ENCODE data around the gene MIXL1. TPM values are rescaled to one million over a fixed set of nuclear protein-coding genes. Genes with fewer than 3 reads are reported as not detected.
"Not testable (repeated sequence)": the region's sequence is repeated elsewhere in the genome, so short reads cannot be mapped to it uniquely, and the experiment has no call there.

The MIXL1 gene
- total RNA-seq, 1 experiment from 2014 or later = 20.8 TPM

- H3K4me1 ChIP-seq (ENCODE audit: low read length) = peaks cover 67% of the 10 kb centered on the region
- peak overlapping the region; percentile 32 for H3K4me3 ChIP-seq (ENCODE audit: low read length)
- H3K9me3 ChIP-seq (ENCODE audit: low read length) = no peaks in the 10 kb centered on the region
- peak overlapping the region; percentile 55 for H3K9ac ChIP-seq (ENCODE audit: low read length)
- H3K27me3 ChIP-seq (ENCODE audit: low read length) = no peaks in the 10 kb centered on the region
- peak overlapping the region; percentile 80 for H3K4me2 ChIP-seq (ENCODE audit: low read depth, low read length, poor library complexity, severe bottlenecking)
- peak; percentile 89 for DNase-seq
- peaks cover 9% of the 10 kb centered on the region for H3K79me2 ChIP-seq (ENCODE audit: low read length)
- H3K36me3 ChIP-seq (ENCODE audit: insufficient read depth, low read length) = no peaks in the 10 kb centered on the region
- no peaks in the 10 kb centered on the region for H4K20me1 ChIP-seq (ENCODE audit: insufficient read depth, low read depth, low read length)
- no peak overlapping the region for H2AFZ ChIP-seq (ENCODE audit: low read length)
- peak overlapping the region; percentile 99 for H3K27ac ChIP-seq (ENCODE audit: low read length)
- no peaks in the 10 kb centered on the region for H3K9me2 ChIP-seq (replicated peaks; ENCODE audit: insufficient read depth, low read length)
Measured at GRCh38 chr1:226248091-226248490, 24.6 kb downstream of the MIXL1 start.

- Histone ChIP-seq H3K4me3 (ENCODE audit: low read length) (peak overlapping the region; percentile 32; the same call in 1 of the 2 replicates), H3K36me3 (ENCODE audit: insufficient read depth, low read length) (no peaks in the 10 kb centered on the region), H4K20me1 (ENCODE audit: insufficient read depth, low read depth, low read length) (no peaks in the 10 kb centered on the region), H3K27ac (ENCODE audit: low read length) (peak overlapping the region; percentile 99), H3K9me2 (replicated peaks; ENCODE audit: insufficient read depth, low read length) (no peaks in the 10 kb centered on the region), H3K27me3 (ENCODE audit: low read length) (no peaks in the 10 kb centered on the region), H3K79me2 (ENCODE audit: low read length) (peaks cover 9% of the 10 kb centered on the region), H3K9me3 (ENCODE audit: low read length) (no peaks in the 10 kb centered on the region), H3K9ac (ENCODE audit: low read length) (peak overlapping the region; percentile 55), H3K4me1 (ENCODE audit: low read length) (peaks cover 65% of the 10 kb centered on the region), H2AFZ (ENCODE audit: low read length) (no peak overlapping the region), H3K4me2 (ENCODE audit: low read depth, low read length, poor library complexity, severe bottlenecking) (peak overlapping the region; percentile 80)
- no peak for DNase-seq
Measured at GRCh38 chr1:226248796-226249195, 25.3 kb downstream of the MIXL1 start.

GRCh38 chr1:226250511-226250910 is 27.0 kb downstream of the MIXL1 start:
- H3K27me3 ChIP-seq (ENCODE audit: low read length) = no peaks in the 10 kb centered on the region
- H3K36me3 ChIP-seq (ENCODE audit: insufficient read depth, low read length) = peaks cover 3% of the 10 kb centered on the region; the same call in 1 of the 2 replicates
- H3K9ac ChIP-seq (ENCODE audit: low read length) = peak overlapping the region; percentile 29; the same call in 1 of the 2 replicates
- H2AFZ ChIP-seq (ENCODE audit: low read length) = no peak overlapping the region
- no peaks in the 10 kb centered on the region for H3K9me3 ChIP-seq (ENCODE audit: low read length)
- H3K9me2 ChIP-seq (replicated peaks; ENCODE audit: insufficient read depth, low read length) = no peaks in the 10 kb centered on the region
- H3K4me2 ChIP-seq (ENCODE audit: low read depth, low read length, poor library complexity, severe bottlenecking) = peak overlapping the region; percentile 80
- peak overlapping the region; percentile 99 for H3K27ac ChIP-seq (ENCODE audit: low read length)
- H4K20me1 ChIP-seq (ENCODE audit: insufficient read depth, low read depth, low read length) = no peaks in the 10 kb centered on the region
- peak overlapping the region; percentile 32 for H3K4me3 ChIP-seq (ENCODE audit: low read length)
- peak; percentile 92 for DNase-seq
- peaks cover 66% of the 10 kb centered on the region for H3K4me1 ChIP-seq (ENCODE audit: low read length)
- peaks cover 13% of the 10 kb centered on the region for H3K79me2 ChIP-seq (ENCODE audit: low read length)

DNA sequence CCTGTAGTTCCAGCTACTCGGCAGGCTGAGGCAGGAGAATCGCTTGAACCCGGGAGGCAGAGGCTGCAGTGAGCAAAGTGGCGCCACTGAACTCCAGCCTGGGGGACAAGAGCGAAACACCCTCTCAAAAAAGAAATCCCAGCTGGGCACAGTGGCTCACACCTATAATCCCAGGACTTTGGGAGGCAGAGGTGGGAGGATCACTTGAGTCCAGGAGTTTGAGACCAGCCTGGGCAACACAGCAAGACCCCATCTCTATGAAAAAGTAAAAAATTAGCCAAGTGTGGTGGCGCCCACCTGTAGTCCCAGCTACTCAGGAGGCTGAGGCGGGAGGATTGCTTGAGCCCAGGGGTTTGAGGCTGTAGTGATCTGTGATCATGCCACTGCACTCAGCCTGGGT is 29.4 kb downstream of the MIXL1 start:
- peaks cover 56% of the 10 kb centered on the region for H3K4me1 ChIP-seq (ENCODE audit: low read length)
- not testable (repeated sequence) for H4K20me1 ChIP-seq (ENCODE audit: insufficient read depth, low read depth, low read length); H3K9ac ChIP-seq (ENCODE audit: low read length); H3K9me2 ChIP-seq (replicated peaks; ENCODE audit: insufficient read depth, low read length); H3K4me2 ChIP-seq (ENCODE audit: low read depth, low read length, poor library complexity, severe bottlenecking); H3K4me3 ChIP-seq (ENCODE audit: low read length); H3K36me3 ChIP-seq (ENCODE audit: insufficient read depth, low read length); H3K27me3 ChIP-seq (ENCODE audit: low read length); H3K9me3 ChIP-seq (ENCODE audit: low read length); H3K27ac ChIP-seq (ENCODE audit: low read length); H2AFZ ChIP-seq (ENCODE audit: low read length); DNase-seq
- peaks cover 17% of the 10 kb centered on the region for H3K79me2 ChIP-seq (ENCODE audit: low read length)

- Histone ChIP-seq H3K4me2 (ENCODE audit: low read depth, low read length, poor library complexity, severe bottlenecking) (no peak overlapping the region), H3K9ac (ENCODE audit: low read length) (no peak overlapping the region), H3K9me2 (replicated peaks; ENCODE audit: insufficient read depth, low read length) (no peaks in the 10 kb centered on the region), H3K4me3 (ENCODE audit: low read length) (no peak overlapping the region), H2AFZ (ENCODE audit: low read length) (no peak overlapping the region), H3K27me3 (ENCODE audit: low read length) (no peaks in the 10 kb centered on the region), H3K4me1 (ENCODE audit: low read length) (peaks cover 45% of the 10 kb centered on the region), H3K27ac (ENCODE audit: low read length) (no peak overlapping the region), H3K9me3 (ENCODE audit: low read length) (no peaks in the 10 kb centered on the region), H4K20me1 (ENCODE audit: insufficient read depth, low read depth, low read length) (no peaks in the 10 kb centered on the region), H3K79me2 (ENCODE audit: low read length) (peaks cover 17% of the 10 kb centered on the region), H3K36me3 (ENCODE audit: insufficient read depth, low read length) (peaks cover 9% of the 10 kb centered on the region; the same call in 1 of the 2 replicates)
- DNase-seq = no peak
Measured at GRCh38 chr1:226253933-226254332, 30.5 kb downstream of the MIXL1 start.

- H3K9me3 ChIP-seq (ENCODE audit: low read length) = no peaks in the 10 kb centered on the region
- H2AFZ ChIP-seq (ENCODE audit: low read length) = 0 out of 2 replicates have a peak overlapping the region, but pooled peaks have one; percentile 11
- peak overlapping the region; percentile 76 for H3K27ac ChIP-seq (ENCODE audit: low read length)
- H3K79me2 ChIP-seq (ENCODE audit: low read length) = peaks cover 21% of the 10 kb centered on the region
- H3K27me3 ChIP-seq (ENCODE audit: low read length) = no peaks in the 10 kb centered on the region
- no peaks in the 10 kb centered on the region for H3K9me2 ChIP-seq (replicated peaks; ENCODE audit: insufficient read depth, low read length)
- no peak overlapping the region for H3K4me2 ChIP-seq (ENCODE audit: low read depth, low read length, poor library complexity, severe bottlenecking)
- no peak for DNase-seq
- no peak overlapping the region for H3K4me3 ChIP-seq (ENCODE audit: low read length)
- no peaks in the 10 kb centered on the region for H4K20me1 ChIP-seq (ENCODE audit: insufficient read depth, low read depth, low read length)
- peaks cover 22% of the 10 kb centered on the region for H3K36me3 ChIP-seq (ENCODE audit: insufficient read depth, low read length)
- 0 out of 2 replicates have a peak overlapping the region, but pooled peaks have one; percentile 24 for H3K9ac ChIP-seq (ENCODE audit: low read length)
- H3K4me1 ChIP-seq (ENCODE audit: low read length) = peaks cover 31% of the 10 kb centered on the region
Measured at GRCh38 chr1:226255380-226255779, 31.9 kb downstream of the MIXL1 start.

DNA sequence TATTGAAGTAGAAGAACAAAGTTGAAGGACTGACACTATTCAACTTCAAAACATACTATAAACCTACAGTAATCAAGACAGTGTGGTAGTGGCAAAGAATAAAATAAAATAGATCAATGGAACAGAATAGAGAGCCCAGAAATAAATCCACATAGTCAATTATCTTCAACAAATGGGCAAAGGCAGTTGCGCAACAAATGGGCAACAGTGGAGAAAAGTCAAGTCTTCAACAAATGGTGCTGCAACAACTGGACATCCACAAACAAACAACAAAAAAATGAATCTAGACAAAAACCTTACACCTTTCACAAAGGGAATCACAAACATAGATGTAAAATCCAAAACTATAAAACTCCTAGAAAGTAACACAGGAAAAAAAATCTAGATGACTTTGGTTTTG is 38.4 kb downstream of the MIXL1 start:
- no peaks in the 10 kb centered on the region for H3K9me2 ChIP-seq (replicated peaks; ENCODE audit: insufficient read depth, low read length)
- no peak overlapping the region for H3K4me3 ChIP-seq (ENCODE audit: low read length)
- H3K9ac ChIP-seq (ENCODE audit: low read length) = no peak overlapping the region
- no peaks in the 10 kb centered on the region for H3K9me3 ChIP-seq (ENCODE audit: low read length)
- H3K4me1 ChIP-seq (ENCODE audit: low read length) = no peaks in the 10 kb centered on the region
- no peak for DNase-seq
- H3K79me2 ChIP-seq (ENCODE audit: low read length) = peaks cover 27% of the 10 kb centered on the region
- H2AFZ ChIP-seq (ENCODE audit: low read length) = no peak overlapping the region
- H3K27me3 ChIP-seq (ENCODE audit: low read length) = no peaks in the 10 kb centered on the region
- H3K36me3 ChIP-seq (ENCODE audit: insufficient read depth, low read length) = peaks cover 49% of the 10 kb centered on the region
- H4K20me1 ChIP-seq (ENCODE audit: insufficient read depth, low read depth, low read length) = no peaks in the 10 kb centered on the region
- no peak overlapping the region for H3K4me2 ChIP-seq (ENCODE audit: low read depth, low read length, poor library complexity, severe bottlenecking)
- H3K27ac ChIP-seq (ENCODE audit: low read length) = no peak overlapping the region

DNA sequence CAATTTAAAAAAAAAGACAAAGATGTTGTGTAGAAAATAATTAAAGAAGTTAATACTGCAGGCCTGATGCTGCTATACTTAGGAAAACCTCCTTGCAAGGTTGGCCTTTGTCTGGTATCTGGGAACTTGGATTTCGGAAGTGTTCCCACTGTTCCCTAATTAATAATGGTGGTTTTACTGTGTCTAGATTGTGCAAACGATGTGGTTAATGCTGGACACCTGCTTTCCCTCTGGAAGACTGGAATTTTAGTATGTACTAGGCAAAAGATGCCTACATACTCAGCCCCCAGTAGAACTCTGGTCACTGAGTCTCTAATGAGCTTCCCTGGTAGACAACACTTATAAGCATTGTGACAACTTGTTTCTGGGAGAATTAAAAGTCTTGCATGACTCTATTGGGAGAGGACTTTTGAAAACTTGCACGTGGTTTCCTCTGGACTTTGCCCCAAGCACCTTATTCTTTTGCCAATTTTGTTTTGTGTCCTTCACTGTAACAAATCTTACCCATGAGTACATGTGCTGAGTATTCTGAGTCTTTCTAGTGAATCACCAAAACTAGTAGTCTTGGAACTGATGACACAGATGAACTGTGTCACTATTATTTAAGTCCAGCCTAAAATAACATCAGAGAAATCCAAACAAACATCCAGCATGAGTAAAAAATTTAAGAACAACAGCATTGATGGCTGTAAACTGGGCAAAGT is 45.1 kb downstream of the MIXL1 start:
- Histone ChIP-seq H3K27me3 (ENCODE audit: low read length) (no peaks in the 10 kb centered on the region), H3K36me3 (ENCODE audit: insufficient read depth, low read length) (peaks cover 16% of the 10 kb centered on the region), H3K79me2 (ENCODE audit: low read length) (peaks cover 13% of the 10 kb centered on the region), H3K4me1 (ENCODE audit: low read length) (peaks cover 14% of the 10 kb centered on the region), H2AFZ (ENCODE audit: low read length) (no peak overlapping the region), H4K20me1 (ENCODE audit: insufficient read depth, low read depth, low read length) (no peaks in the 10 kb centered on the region), H3K27ac (ENCODE audit: low read length) (peak overlapping the region; percentile 4; the same call in 1 of the 2 replicates), H3K4me3 (ENCODE audit: low read length) (no peak overlapping the region), H3K4me2 (ENCODE audit: low read depth, low read length, poor library complexity, severe bottlenecking) (no peak overlapping the region), H3K9me2 (replicated peaks; ENCODE audit: insufficient read depth, low read length) (no peaks in the 10 kb centered on the region), H3K9me3 (ENCODE audit: low read length) (no peaks in the 10 kb centered on the region), H3K9ac (ENCODE audit: low read length) (no peak overlapping the region)
- no peak for DNase-seq

Measured in Karpas-422 (cell line).